MM.1S (cell line): Measurements from ENCODE around the gene NDUFS3.

Source experiments
- EZH2 ChIP-seq: fragments of 300-600 bp; sonication (generic); optimal IDR thresholded peaks from 2 replicates; pipeline ENCODE3; 2017; ENCODE audit warnings: low read depth, mild to moderate bottlenecking, antibody characterized with exemption, low read length, mixed read lengths
- TF ChIP-seq, protein P1 (sequence below): fragments of 300-600 bp; sonication (generic); IDR thresholded peaks from 2 replicates; pipeline ENCODE4 v1.5.1; 2016; ENCODE audit warnings: antibody characterized with exemption, low read length, mixed read lengths

- TF ChIP-seq, protein P1, sequence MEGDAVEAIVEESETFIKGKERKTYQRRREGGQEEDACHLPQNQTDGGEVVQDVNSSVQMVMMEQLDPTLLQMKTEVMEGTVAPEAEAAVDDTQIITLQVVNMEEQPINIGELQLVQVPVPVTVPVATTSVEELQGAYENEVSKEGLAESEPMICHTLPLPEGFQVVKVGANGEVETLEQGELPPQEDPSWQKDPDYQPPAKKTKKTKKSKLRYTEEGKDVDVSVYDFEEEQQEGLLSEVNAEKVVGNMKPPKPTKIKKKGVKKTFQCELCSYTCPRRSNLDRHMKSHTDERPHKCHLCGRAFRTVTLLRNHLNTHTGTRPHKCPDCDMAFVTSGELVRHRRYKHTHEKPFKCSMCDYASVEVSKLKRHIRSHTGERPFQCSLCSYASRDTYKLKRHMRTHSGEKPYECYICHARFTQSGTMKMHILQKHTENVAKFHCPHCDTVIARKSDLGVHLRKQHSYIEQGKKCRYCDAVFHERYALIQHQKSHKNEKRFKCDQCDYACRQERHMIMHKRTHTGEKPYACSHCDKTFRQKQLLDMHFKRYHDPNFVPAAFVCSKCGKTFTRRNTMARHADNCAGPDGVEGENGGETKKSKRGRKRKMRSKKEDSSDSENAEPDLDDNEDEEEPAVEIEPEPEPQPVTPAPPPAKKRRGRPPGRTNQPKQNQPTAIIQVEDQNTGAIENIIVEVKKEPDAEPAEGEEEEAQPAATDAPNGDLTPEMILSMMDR, result no peak
- no peak for TF ChIP-seq EZH2
Observed at GRCh38 chr11:47589584-47589976, 10.7 kb downstream of the NDUFS3 start.
